ENCODE measurements around the gene KRTAP3-2.

The KRTAP3-2 gene

DNA sequence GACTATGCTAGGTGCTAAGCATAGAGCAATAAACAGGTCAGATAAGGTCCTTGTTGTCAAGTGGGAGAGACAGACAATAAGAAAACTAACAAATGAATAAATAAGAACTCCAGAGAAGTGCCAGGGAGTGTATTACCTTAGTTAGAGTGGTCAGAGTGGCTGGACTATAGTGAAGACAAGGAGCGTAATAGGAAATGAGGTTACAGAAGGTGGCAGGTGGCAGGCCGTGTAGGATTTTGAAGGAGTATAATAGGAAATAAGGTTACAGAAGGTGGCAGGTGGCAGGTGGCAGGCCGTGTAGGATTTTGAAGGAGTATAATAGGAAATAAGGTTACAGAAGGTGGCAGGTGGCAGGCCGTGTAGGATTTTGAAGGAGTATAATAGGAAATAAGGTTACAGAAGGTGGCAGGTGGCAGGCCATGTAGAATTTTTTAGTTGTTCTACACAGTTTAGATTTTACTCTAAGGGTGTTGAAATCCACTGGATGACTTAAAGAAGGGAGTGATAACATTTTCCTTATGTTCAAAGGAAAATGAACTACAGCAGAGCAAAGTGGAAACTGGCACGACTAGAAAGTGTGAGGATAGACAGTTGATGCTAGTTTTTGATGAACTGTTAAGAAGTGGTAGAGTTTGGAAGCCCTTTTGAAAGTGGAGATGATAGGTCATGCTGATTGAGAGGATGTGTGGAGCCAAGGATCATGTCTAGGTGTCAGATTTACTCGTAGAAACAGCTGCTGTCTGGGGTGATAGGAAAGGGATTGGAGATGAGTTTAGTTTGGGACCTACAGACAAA, 12.8 kb upstream of the KRTAP3-2 start:
- DNase-seq (ENCODE audit: extremely low read depth in 1 of 2, low read depth in 1 of 2): no peak

DNA sequence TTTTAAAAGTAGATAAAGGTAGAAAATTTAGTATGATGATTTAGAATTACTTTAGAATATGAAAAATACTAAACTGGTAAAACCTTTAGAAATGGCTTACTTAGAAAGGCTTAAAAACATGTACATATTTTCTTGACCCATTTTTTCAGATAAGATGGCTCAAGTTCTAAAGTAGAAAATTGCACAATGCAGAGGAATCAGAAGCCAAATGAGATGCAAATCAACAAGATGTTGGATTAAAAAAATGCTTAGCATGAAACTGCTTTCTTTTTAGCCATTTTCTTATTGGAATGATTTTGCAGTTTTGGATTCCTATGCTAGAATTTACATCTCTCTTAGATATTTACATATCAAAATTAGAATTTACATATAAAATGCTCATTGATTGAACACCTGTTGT, 10.7 kb upstream of the KRTAP3-2 start:
- DNase-seq (ENCODE audit: extremely low read depth in 1 of 2, low read depth in 1 of 2): no peak

DNA sequence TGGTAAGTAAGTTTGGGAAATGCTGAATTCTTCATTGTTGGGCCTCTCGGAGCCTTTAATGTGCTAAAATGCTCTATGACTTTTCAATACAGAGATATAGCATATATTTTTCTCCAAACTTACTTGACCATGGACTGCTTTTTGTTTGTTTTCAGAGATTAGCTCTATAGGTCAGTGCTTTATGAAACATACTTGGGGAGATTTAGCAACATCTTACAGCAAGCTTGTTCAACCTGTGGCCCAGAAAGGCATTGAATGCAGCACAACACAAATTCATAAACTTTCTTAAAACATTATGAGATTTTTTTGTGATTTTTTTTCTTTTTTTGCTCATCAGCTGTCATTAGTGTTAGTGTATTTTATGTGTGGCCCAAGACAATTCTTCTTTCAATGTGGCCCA, 10.2 kb upstream of the KRTAP3-2 start:
- DNase-seq (ENCODE audit: extremely low read depth in 1 of 2, low read depth in 1 of 2): no peak

DNA sequence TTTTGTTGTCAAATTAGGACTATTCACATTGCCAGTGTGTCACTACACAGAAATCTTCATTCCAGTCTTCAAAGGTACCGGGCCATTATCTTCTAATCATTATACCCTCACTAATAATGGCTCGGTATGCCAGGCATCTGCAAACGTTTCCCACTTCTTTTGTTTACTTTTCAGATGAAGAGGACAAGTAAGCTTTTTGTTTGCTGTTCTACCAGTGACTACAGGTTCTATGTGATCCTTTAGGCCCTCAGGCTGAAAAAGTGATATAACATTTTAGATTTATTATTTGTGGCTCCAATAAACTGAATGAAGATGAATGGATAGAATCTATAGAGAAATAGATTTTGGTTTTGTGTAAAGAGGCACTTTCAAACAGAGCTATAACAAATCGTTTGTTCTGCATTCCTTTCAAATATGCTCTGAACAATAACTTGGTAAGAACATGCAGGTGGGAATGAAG, 9.6 kb upstream of the KRTAP3-2 start:
- no peak for DNase-seq (ENCODE audit: extremely low read depth in 1 of 2, low read depth in 1 of 2)

DNA sequence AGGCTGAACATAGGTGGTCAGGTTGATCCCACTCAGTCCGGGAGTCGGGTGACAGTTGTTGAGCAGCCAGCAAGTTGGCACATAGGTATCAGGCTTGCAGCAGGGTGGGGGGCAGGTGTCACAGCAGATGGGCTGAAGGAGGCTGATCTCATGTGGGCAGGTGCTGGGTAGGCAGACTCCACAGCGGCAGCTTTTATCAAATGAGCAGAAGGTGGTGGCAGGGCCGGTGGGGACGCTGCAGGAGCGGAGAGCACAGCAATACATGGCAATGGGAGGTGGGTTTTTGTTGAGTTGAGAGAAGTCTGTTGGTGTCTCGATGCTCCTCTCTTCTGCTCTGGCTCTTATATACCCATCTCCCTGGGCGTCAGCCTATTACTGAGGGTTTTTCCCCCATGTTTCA, 9.1 kb upstream of the KRTAP3-2 start, which contains the start of gene KRTAP3-1:
TSS of gene KRTAP3-1 (minus strand) at position 318 of the 400 bp plus-strand sequence. CDS start at position 264, 54 bp downstream.
- no peak for DNase-seq (ENCODE audit: extremely low read depth in 1 of 2, low read depth in 1 of 2)

DNA sequence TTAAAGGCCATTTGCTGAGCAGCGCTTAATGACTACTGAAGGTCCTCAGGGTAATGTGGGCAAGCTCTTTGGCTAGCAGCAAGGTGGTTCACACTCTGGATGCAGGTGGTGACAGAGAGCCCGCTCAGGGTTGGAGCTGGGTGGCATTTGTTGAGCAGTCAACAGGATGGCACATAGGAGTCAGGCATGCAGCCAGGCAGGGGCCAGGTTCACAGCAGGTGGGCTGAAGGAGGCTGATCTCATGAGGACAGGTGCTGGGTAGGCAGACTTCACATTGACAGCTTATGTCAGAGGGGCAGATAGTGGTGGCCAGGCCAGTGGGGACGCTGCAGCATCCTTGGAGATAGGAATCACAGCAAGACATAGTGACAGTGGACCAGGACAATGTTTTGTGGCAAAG, 4.7 kb upstream of the KRTAP3-2 start:
- no peak for DNase-seq (ENCODE audit: extremely low read depth in 1 of 2, low read depth in 1 of 2)

DNA sequence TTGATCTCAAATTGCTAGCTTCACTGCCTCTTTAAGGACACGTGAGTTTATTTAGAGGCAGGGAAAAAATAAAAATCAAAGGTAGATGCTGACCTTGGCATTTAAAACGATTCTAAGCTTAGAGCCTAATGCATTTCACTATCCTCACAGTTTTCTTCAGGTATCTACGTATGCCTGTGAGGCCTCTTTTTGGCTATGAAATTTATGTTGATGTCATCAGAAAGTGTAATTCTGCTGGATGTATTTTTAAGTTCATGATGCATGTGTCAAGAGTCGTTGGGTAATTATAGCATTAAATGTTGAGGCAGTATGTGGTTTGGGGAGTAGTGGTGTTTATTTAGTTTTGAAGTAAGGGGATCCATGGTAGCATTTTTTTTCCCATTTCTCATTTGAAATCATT, 4.2 kb upstream of the KRTAP3-2 start:
- DNase-seq (ENCODE audit: extremely low read depth in 1 of 2, low read depth in 1 of 2): no peak

DNA sequence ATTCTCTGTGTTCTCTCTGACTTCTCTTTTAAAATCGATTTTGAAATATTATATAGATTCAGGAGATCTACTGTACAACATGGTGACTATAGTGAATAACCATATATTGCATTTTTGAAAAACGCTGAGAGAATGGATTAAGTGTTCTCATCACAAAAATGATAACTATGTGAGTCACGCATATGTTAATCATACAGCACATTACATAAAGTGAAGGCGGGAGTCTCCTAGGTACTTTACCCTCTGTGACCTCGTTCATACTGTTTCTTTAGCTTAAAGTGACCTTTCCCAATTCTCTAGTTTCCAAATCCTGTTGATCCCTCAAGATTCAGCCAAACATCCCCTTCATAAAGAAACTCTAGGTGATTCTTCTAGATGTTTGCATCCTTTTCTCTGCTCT, 3.1 kb upstream of the KRTAP3-2 start:
- DNase-seq (ENCODE audit: extremely low read depth in 1 of 2, low read depth in 1 of 2): no peak

DNA sequence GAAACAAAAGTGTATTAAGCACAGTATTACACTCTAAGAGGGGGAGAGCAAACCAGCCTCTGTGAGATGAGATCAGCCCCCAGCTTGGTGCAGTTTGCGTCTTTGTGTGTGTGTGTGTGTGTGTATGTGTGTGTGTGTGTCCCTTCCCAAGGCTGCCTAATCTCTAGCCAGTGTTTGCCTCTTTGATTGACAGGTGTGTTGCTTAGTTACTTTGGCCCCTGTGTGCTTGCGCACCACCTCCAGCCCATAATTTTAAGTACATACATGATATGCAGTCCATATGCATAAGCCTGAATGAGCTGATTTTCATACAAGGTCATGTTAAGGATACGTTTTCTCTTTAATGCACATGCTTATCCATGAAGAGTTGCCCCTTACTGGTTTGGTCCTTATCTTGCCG, 2.1 kb upstream of the KRTAP3-2 start:
- DNase-seq (ENCODE audit: extremely low read depth in 1 of 2, low read depth in 1 of 2): no peak

DNA sequence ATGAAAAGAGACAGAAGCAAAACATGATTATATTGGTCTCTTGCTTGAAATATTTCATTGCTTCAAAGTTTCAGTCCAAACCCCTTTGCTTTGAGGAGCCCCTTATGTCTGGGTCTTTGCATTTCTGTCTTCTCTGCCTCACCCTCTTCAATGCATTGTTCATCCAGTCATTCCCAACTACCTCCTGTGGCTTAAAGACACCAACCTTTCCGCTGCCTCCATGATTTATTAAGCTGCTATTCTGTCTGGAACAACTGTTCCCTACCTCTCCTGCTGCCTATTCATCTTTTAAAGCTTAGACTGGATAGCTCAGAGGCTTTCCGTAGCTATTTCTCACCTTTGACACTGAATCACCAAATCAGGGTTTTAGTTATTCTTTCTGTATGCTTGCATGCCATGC, 2.3 kb downstream of the KRTAP3-2 start:
- no peak for DNase-seq (ENCODE audit: extremely low read depth in 1 of 2, low read depth in 1 of 2)

DNA sequence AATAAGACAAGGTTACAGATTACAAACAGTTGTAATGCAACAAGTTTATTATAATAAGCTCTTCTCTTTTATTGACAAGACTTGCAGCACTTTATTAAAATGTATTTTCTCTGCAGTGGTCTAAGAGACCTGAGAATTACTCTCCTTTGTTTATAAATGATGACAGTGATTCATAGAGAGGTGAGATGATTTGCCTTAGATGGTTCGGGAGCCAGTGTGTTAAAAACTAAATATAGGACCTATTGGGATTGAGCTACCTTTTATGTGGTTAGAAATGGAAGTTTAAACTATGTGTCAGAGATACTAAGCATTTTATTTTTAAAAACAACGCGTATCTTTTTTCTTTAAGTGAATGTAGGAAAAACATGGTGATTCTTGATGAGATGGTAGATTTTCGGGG, 2.9 kb downstream of the KRTAP3-2 start:
- DNase-seq (ENCODE audit: extremely low read depth in 1 of 2, low read depth in 1 of 2): no peak

DNA sequence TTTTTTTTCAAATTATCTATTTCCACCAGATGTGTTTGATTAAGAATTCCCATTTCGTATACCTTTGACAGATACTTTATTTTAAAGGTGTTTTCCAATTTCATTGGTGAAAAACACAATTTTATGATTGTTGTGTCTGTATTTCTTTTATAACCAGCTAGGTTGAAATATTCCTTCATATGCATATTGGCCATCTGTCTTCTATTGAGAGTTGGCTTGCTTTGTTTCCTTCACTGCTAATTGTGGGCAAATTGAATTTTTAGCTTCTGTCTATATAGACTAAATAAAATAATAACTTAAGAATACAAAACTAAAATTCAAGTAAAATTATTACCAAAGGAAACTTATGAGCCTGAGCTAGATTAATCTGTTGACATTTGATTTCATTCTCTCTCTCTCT, 4.6 kb downstream of the KRTAP3-2 start:
- DNase-seq (ENCODE audit: extremely low read depth in 1 of 2, low read depth in 1 of 2): no peak

DNA sequence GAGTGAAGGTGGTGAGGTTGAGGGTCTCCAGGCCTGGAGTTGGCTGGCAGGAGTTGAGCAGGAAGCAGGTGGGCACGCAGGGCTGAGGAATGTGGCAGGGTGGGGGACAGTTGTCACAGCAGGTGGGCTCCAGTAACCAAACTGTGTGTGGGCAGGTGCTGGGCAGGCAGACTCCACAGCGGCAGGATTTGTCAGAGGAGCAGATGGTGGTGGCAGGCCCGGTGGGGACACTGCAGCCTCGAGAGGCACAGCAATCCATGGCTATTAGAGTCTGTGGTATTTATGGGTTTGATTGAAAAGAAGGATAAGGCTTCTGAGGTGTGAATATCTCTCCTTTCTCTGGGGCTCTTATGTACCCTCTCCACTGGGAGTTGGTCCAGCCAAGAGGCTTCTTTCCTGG, 5.9 kb downstream of the KRTAP3-2 start, which contains the start of gene KRTAP3-3:
TSS of gene KRTAP3-3 (minus strand) at position 326 of the 400 bp plus-strand sequence. CDS start at position 259, 67 bp downstream.
- no peak for DNase-seq (ENCODE audit: extremely low read depth in 1 of 2, low read depth in 1 of 2)

DNA sequence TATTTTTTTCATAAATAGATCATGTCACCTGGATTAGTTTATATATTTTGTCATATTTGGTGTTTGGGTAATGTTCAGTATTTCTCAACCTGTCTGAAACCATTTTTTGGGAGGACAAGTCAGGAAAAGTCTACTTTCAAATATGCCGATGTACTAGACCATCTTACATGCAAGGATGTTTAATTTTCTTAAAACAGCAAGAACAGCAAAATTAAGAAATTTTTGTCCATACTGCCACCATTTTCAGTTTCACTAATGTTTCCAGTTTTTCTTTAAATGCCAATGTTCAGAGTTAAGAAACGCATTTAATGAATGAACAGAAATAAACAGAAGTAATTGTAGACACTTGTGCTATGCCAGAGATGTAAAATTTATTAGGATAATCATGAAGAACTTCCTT, 6.6 kb downstream of the KRTAP3-2 start:
- no peak for DNase-seq (ENCODE audit: extremely low read depth in 1 of 2, low read depth in 1 of 2)

DNA sequence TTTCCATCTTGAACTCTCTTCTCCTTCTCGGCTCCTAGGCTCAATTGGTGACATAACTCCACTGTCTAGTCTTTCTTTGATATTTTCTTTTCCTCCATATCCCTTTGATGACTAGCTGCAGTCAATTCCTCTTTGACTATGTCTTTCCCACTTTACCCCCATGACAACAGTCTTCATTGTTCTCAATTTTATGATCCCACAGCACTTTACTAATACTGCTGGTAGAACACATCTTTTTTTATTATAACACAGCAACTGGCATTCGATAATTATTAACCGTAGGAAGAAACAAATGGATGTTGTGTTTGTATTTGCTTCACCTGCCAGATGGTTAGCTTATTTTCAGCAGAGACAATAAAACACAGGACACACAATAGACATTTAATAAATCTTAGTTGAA, 7.0 kb downstream of the KRTAP3-2 start:
- no peak for DNase-seq (ENCODE audit: extremely low read depth in 1 of 2, low read depth in 1 of 2)

DNA sequence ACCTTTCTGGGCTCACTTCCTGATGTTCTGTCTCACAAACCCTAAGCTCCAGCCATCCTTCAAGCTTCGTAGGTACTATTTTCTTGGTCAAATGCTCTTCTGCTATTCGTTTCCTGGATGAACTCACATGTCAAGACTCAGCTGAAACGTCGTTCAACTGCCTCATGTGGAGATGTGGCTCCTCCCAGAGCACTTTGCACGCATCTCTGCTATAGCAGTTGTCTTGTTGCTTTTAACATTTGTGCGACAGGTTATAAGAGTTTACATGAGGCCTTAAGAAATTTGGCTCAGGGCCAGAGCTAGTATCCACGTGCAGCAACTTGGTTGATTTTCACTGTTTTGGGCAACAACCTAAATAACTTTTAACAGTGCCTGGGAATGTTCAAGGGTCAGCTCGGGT, 12.8 kb downstream of the KRTAP3-2 start:
- no peak for DNase-seq (ENCODE audit: extremely low read depth in 1 of 2, low read depth in 1 of 2)

DNA sequence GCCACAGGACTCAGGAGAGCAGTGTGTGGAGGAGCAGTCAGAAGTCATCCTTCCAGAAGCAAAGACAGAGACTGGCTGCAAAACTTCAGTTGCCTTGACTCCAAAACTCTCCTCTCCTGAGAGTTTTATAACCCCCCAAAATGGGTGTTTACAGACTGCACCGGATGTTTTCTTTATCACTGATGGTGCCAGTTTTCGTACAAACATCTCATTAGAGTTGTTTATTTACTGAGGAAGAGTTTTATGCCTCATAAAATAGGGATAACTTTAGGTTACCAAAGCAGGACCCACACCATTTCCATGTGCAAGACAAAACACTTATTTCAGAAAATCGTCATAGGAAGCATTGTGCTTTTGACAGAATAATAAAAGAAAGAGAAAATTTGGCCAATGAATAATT, 15.5 kb downstream of the KRTAP3-2 start, which contains the start of gene KRT40:
TSS of gene KRT40 (minus strand) at position 101 of the 400 bp plus-strand sequence. CDS start at position 48, 53 bp downstream.
- no peak for DNase-seq (ENCODE audit: extremely low read depth in 1 of 2, low read depth in 1 of 2)

DNA sequence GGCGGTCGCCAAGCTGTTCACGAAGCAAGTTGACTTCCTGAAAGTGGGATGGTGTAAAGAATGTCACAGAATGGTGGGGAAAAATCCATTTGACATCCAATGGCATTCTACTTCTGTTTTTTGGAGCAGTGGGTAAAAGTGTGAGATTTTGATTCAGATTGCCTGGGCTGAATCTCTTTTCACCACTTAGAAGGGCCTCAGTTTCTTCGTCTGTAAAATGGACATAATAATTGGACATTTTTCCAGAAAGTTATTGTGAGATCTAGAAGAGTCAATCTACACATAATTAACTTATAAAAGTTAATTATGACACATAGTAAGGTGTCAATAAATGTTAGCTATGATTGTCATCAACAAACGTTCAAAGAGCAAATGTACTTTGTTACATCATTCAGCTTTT, 18.6 kb downstream of the KRTAP3-2 start:
- DNase-seq (ENCODE audit: extremely low read depth in 1 of 2, low read depth in 1 of 2): no peak

DNA sequence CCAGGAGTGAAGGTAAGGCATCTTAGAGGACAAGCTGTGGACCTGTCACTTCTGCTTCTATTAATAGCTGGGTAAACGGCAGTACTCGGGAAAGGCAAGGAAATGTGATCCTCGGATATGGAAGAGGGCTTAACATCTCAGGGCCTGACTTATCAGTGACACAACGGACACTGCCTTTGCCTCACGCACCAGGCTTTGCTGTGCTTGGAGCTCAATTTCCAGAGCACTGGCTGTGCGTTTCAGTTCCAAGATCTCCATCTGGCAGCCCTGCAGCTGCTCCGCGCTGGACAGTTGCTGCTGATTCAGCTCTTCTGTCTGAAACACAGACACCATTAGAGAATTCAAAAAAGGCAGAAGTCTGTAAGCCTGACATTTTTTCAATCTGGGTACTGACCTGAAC, 19.1 kb downstream of the KRTAP3-2 start:
- no peak for DNase-seq (ENCODE audit: extremely low read depth in 1 of 2, low read depth in 1 of 2)

DNA sequence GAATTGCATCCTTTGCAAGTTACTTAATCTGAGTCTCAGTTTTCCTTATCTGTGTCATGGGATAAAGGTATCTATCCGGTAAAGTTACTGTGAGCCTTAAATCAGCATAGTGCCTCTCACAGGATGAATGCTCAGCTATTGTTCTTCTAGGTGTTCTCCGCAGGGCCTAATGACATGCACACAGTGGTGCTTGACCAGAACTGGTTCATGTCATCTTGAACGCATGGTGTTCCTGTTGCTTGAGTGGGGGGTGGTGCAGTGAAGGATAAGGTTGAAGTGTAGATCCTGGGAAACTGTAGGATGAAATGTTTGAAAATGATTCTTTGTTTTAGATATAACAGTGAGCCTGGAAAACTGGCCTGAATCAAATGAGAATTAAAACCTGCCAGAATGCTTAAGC, 19.6 kb downstream of the KRTAP3-2 start:
- no peak for DNase-seq (ENCODE audit: extremely low read depth in 1 of 2, low read depth in 1 of 2)

DNA sequence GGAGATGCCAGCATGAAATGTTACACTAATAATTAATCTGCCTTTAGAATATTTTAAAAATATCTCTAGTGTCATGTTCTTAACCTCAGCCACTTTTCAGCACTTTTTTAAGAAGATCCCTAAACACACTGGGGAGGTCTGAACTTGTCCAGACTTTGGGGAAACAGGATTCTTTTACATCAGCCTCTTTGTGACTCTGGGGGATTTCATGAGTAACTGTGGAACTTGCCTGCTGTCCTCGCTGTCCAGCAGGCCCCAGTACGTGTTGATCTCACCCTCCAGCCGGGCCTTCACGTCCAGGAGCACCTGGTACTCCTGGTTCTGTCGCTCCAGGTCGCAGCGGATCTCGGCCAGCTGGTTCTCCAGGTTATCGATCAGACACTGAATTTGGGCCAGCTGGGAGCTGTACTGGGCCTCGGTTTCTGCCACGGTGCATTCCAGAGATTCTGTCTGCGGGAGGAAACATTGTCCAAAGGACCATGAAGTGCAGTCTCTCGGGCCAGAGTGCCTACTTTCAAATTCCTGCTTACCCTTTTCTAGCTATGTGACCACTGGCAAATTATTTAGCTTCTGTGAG, 21.0 kb downstream of the KRTAP3-2 start:
- no peak for DNase-seq (ENCODE audit: extremely low read depth in 1 of 2, low read depth in 1 of 2)

DNA sequence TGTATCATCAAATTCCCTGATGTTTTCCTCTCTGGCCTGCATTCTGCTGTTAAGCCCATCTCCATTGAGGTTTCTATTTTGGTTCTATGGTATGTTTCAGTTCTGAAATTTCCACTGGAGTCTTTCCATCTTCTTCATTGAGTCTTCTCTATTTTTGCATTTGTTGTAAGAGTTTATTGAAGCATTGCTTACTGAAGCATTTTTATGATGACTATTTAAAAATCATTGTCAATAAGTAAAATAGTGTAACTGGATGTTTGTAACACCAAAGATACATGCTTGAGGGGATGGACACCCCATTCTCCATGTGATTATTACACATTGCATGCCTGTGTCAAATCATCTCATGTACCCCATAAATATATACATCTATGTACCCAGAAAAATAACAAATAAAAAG, 24.2 kb downstream of the KRTAP3-2 start:
- no peak for DNase-seq (ENCODE audit: extremely low read depth in 1 of 2, low read depth in 1 of 2)

All from stimulated activated CD8-positive, alpha-beta memory T cell treated with anti-CD3 and anti-CD28 coated beads, Interleukin-7, amount 100 ng/mL, for 48 hours (primary cell).